GM18867 (cell line): ENCODE measurements around the gene SOD2.
A peak's percentile ranks its signal among the peaks of the same experiment; 100 is the strongest.
"Not testable (repeated sequence)": the region's sequence is repeated elsewhere in the genome, so short reads cannot be mapped to it uniquely, and the experiment has no call there.

Experiments
- ATAC-seq: cut with Tn5 transposase; IDR thresholded peaks from one replicate; pipeline ENCODE4 v1.9.1; 2021; ENCODE audit warnings: mild to moderate bottlenecking, moderate library complexity; ENCODE audit not compliant: unreplicated experiment

SOD2 gene

DNA sequence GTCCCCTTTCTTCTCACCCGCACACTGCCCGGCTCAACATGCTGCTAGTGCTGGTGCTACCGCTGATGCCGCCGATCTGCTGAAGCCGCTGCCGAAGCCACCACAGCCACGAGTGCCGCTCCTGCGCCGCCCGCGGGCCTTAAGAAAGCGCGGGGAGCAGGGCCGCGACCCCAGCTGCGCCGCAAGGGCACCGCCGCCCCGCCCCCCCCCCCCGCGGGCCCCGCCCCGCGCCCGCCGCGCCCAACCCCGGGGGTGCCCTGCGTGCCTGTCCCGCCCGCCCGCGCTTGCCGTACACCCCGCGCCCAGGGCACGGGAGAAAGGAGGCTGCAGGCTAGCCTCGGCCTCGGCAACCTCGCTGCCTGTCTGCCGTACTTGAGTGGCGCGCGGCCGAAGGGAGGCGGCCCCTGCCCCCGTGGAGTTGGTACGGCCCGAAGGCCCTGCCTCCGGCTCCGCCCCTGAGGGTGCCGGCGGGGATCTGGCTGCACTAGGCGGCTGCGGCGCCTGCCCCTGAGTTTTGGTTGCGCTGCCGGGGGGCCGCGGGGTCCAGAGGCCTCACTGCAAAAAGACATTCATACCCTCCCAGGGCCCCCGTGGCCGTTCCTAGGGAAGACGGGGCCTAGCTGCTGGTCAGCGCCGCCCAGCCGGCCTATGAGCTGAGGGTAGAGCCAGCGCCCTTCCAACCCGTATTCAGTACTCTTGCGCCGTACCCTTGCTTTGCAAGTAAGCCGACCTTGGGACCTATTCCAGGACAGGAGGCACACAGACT lies at the start of gene SOD2:
Gene SOD2, minus strand, starts transcription at position 114 of the 766 bp plus-strand sequence. Its CDS starts 74 bp downstream, at position 40.
- peak; percentile 78 for ATAC-seq

GRCh38 chr6:159742165-159742564 lies 49.1 kb upstream of the SOD2 start:
- ATAC-seq, result no peak

DNA sequence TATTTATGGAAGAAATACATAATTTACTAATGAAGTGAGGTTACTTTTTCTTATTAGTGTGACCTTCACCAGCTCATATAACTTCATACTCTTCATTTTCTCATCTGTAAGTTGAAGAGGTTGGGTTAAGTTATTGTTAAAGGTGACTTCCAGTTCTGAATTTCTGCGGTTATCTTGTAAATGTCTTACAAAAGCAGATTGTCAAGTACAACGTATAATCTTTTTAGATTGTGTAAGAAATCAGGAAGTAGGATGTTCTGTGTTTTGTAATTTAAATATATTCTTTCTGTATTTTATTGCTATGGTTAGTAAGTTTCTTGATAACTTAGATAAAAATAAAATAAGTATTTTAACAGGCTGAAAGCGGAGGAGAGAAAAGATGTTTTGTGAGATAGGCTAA lies 46.3 kb upstream of the SOD2 start:
- ATAC-seq, result no peak

- ATAC-seq, result no peak
Measured at GRCh38 chr6:159736908-159737307, 43.9 kb upstream of the SOD2 start.

GRCh38 chr6:159733395-159733794 lies 40.4 kb upstream of the SOD2 start:
- ATAC-seq, result not testable (repeated sequence)

DNA sequence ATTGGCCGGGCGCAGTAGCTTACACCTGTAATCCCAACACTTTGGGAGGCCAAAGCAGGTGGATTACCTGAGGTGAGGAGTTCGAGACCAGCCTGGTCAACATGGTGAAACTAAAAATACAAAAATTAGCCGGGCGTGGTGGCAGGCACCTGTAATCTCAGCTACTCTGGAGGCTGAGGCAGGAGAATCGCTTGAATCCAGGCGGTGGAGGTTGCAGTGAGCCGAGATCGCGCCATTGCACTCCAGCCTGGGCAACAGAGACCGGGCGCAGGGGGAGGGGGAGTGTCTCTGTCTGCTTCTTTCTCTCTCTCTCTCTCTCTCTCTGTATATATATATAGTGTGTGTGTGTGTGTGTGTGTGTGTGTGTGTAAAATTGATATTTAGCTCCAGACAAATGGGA lies 39.5 kb upstream of the SOD2 start:
- not testable (repeated sequence) for ATAC-seq

- no peak for ATAC-seq
Measured at GRCh38 chr6:159730332-159730676, 37.3 kb upstream of the SOD2 start.

GRCh38 chr6:159729598-159730331 lies 36.7 kb upstream of the SOD2 start:
- peak; percentile 23 for ATAC-seq

GRCh38 chr6:159728531-159728964 lies 35.5 kb upstream of the SOD2 start:
- ATAC-seq, result no peak

GRCh38 chr6:159727717-159728445 lies 34.8 kb upstream of the SOD2 start:
- ATAC-seq, result peak; percentile 36

DNA sequence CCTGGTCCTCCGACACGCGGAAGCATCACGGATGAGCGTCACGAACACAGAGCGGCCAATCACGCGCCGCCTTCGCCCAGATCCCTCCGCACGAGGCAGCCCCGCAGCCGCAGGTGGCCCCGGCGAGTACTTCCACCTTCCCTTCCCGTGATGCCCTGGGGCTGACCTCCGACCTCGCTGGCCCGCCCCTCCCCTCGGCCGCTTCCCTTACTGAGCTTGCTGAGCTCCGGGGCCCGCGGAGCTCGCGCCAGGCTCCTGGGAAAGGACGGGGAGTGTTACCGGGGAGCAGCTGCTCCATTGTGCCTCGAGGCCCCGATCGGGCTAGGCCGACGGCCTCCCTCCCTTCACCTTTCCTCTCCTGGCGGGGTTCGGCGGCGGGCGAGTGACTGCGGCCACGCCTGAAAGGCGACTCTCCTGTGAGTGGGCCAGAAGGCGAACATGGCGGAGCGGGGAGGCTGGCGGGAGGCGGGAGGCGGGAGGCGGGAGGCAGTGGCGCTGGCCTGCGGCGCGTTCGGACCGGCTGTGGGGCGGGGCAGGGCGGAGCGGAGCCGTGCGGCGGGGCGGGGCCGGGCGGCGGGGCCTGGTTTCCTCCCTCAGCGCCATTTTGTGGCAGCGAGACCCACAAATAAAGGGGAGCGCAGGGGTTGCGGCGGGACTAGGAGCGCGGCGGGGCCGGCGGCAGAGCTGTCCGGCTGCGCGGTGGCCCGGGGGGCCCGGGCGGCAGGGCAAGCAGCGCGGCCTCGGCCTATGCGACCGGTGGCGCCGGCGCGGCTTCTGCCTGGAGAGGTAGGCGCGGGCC lies 34.1 kb upstream of the SOD2 start, which contains the start of gene WTAP:
Gene WTAP, plus strand, starts transcription at position 589 of the 799 bp plus-strand sequence. CDS start 8,760 bp downstream, outside the sequence.
- ATAC-seq, result peak; percentile 71

DNA sequence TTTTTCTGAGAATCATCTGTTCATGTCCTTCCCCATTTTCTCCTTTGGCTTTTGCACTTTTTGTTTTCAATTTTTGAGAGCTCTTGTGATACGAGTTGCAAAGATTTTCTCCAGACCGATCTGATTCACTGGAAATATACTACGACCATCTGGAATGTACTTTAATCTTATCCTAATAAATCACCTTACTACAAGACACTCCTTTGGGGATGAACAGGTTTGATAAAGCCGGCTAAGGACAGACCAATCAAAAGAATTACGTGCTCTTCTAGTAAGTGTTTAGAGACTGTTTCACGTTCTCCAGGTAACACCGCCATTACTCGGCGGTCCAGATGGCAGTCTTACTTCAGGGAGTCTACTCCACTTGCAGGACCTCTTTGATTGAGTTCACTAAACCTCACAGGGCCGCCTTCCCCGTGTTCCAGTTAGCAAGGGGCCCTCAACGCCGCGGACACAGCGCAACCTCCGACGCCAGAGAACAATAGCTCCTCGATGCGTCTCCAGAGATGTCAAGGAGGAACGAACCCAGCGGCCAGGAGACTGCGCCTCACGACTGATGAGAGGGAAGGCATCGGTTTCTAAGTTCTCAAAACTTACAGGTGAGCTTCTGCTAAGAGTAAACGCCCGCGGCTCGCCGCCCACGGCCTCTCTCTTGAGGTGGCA lies 33.3 kb upstream of the SOD2 start:
- ATAC-seq, result peak; percentile 25

DNA sequence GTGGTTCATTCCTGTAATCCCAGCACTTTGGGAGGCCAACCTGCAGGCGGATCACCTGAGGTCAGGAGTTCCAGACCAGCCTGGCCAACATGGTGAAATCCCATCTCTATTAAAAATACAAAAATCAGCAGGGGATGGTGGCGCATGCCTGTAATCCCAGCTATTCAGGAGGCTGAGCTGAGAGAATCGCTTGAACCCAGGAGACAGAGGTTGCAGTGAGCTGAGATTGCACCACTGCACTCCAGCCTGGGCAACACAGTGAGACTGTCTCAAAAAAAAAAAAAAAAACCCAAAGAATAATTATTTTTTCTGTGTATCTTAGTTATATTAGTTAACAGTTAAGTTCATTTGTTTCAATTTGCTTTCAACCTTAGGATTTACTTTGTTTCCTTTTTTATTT lies 32.2 kb upstream of the SOD2 start:
- not testable (repeated sequence) for ATAC-seq

DNA sequence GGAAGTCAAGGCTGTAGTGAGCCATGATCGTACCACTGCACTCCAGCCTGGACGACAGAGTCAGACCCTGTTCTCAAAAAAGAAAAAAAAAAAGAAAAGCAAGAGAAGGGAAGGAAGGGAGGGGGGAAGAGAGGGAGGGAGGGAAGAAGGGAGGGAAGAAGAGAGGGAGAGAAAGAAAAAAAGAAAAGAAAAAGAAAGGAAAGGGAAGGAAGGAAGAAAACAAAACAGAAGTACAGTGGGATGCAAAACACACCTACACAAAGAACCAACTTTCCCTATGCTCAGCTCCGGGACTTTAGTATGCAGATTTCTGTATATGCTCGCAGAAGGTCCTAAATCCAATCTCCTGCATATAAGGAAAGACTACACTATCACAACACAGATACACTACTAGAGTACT lies 31.7 kb upstream of the SOD2 start:
- ATAC-seq, result no peak

DNA sequence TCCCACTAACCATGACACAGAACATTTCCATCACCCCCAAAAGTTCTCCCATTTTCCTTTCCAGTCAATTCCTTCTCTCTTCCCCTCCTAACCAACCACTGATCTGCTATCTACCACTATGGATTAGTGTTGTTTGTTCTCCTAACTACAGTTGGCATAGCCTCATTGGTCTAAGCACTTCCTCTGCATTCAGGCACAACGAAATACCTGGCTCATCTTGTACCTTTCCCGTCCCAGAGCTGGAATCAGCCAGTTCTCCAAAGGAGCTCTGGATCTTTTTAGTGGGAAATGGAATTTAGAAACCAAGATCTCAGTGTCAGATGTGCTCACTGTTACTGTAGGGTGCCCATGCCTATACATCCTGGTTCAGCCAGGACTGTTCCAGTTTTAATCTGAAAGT lies 30.2 kb upstream of the SOD2 start:
- no peak for ATAC-seq

GRCh38 chr6:159722655-159723054 lies 29.6 kb upstream of the SOD2 start:
- no peak for ATAC-seq

GRCh38 chr6:159721981-159722380 lies 28.9 kb upstream of the SOD2 start:
- ATAC-seq, result not testable (repeated sequence)

- peak; percentile 63 for ATAC-seq
Measured at GRCh38 chr6:159720708-159721107, 27.7 kb upstream of the SOD2 start.

DNA sequence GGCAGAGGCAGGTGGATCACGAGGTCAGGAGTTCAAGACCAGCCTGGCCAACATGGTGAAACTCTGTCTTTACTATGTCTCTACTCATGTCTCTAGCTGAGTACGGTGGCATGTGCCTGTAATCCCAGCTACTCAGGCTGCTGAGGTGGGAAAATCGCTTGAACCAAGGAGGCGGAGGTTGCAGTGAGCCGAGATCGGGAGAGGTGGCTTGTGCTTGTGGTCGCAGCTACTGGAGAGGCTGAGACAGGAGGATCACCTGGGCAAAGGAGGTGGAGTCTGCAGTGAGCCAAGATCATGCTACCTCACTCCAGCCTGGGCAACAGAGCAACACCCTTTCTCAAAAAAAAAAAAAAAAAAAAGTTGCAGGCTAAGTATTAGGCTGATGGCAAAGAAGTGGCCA lies 26.2 kb upstream of the SOD2 start:
- no peak for ATAC-seq

DNA sequence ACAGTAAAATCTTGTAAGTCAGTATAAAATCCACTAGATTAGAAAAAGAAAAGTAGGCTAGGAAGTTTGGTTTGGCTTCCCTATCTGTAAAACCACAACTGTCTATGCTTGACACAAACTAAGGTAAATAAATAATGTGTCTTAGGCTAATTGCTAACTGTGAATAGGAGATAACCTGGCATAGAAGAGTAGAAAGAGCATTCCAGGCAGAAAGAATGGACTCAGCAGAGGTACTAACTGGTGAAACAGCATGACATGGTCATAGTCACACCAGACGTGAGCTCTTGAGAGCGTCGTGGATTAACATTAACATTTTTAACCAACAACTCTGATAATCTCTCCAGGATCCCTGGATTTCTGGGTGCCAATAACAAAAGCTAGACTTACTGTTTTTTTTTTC lies 25.6 kb upstream of the SOD2 start:
- no peak for ATAC-seq
